Neural cell (in vitro differentiated cells): ENCODE results near the gene LAP3.

ENCODE experiments used
- CTCF ChIP-seq: fragments of 450-650 bp; IDR thresholded peaks from 2 replicates; pipeline ENCODE4 v1.5.1; 2014; ENCODE audit warnings: antibody characterized with exemption, mild to moderate bottlenecking, moderate library complexity; ENCODE audit not compliant: poor library complexity, severe bottlenecking
- EP300 ChIP-seq: fragments of 450-650 bp; conservative IDR thresholded peaks from 2 replicates; pipeline ENCODE4 v1.6.1; 2014; ENCODE audit warnings: antibody characterized with exemption, mild to moderate bottlenecking, moderate library complexity; ENCODE audit not compliant: poor library complexity, severe bottlenecking
- MXI1 ChIP-seq: fragments of 450-650 bp; conservative IDR thresholded peaks from 2 replicates; pipeline ENCODE4 v1.6.1; 2014; ENCODE audit warnings: antibody characterized with exemption, mild to moderate bottlenecking; ENCODE audit not compliant: poor library complexity, severe bottlenecking
- POLR2AphosphoS5 ChIP-seq: IDR thresholded peaks from 2 replicates; pipeline ENCODE4 v1.6.1; 2012
- TAF1 ChIP-seq: IDR thresholded peaks from 2 replicates; pipeline ENCODE4 v1.6.1; 2012; ENCODE audit warnings: low read depth

DNA sequence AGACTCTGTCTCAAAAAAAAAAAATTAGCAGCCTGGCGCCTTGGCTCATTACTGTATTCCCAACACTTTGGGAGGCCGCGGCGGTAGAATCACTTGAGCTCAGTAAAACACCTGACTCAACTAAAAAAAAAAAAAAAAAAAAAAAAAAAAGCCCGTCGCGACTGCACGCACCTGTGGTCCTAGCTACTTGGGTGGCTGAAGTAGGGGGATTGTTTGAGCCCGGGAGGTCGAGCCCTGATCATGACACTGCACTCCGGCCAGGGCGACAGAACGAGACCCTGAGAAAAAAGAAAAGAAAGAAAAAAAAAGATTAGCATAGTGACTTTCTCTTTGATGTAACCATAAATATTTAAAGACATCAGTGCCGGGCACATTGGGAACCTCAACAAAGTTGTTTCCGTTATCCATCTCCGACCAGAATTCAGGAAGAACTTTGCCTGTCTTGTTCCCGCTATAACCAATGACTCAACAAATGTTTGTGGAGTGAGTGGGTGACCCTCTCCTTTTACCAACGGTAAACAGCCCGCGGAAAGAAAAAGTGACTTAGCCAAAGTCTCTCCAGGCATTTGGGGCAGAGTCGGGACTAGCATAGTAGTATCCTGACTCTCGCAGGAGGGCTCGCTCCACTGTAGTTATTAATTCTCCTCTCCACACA, 36.9 kb downstream of the LAP3 start:
- no peak for TF ChIP-seq CTCF
- no peak for TF ChIP-seq POLR2AphosphoS5
- TF ChIP-seq EP300 = no peak
- no peak for TF ChIP-seq MXI1
- no peak for TF ChIP-seq TAF1
